Fibroblast of lung (primary cell): Measurements from ENCODE around the gene HSF5. TPM values are rescaled to one million over a fixed set of nuclear protein-coding genes. Genes with fewer than 3 reads are reported as not detected.
"Not testable (repeated sequence)": the region's sequence is repeated elsewhere in the genome, so short reads cannot be mapped to it uniquely, and the experiment has no call there.

Source experiments
- DNase-seq, 2 donors: peaks; one replicate each; pipeline versions ENCODE4 v3.0.0 to v3.0.0-alpha.2; 2010; ENCODE audit warnings: low read depth in 2 of 2
- H2AFZ ChIP-seq: 2 replicates; pipeline ENCODE4 v1.5.1; 2012; ENCODE audit warnings: low read length, control low read depth, inconsistent platforms
- H3K27ac ChIP-seq: 2 replicates; pipeline ENCODE4 v1.5.1; 2011; ENCODE audit warnings: low read length, control low read depth; ENCODE audit not compliant: insufficient read depth
- H3K27me3 ChIP-seq: 2 replicates; pipeline ENCODE4 v1.5.1; 2011; ENCODE audit warnings: mild to moderate bottlenecking, low read length; ENCODE audit not compliant: control insufficient read depth, insufficient read depth
- H3K36me3 ChIP-seq: 2 replicates; pipeline ENCODE4 v1.5.1; 2011; ENCODE audit warnings: low read length; ENCODE audit not compliant: control insufficient read depth, insufficient read depth
- H3K4me1 ChIP-seq: 2 replicates; pipeline ENCODE4 v1.5.1; 2011; ENCODE audit warnings: low read length; ENCODE audit not compliant: control insufficient read depth, insufficient read depth; ENCODE audit errors: extremely low read depth
- H3K4me2 ChIP-seq: 2 replicates; pipeline ENCODE4 v1.5.1; 2011; ENCODE audit warnings: low read length, control low read depth; ENCODE audit not compliant: insufficient read depth; ENCODE audit errors: extremely low read depth
- H3K4me3 ChIP-seq, 4 experiments: fragments of 200-600 bp in 1 of 4; sonication (generic) in 1 of 4; replicated peaks in 1 of 4; 2 replicates each; pipeline ENCODE4 v1.5.1; 2011 to 2016; ENCODE audit warnings: low read length in 4 of 4, low read depth in 3 of 4, mild to moderate bottlenecking in 3 of 4, control low read depth in 2 of 4, inconsistent platforms in 1 of 4, mixed read lengths in 1 of 4; ENCODE audit not compliant: insufficient read depth in 1 of 4; ENCODE audit errors: control extremely low read depth in 1 of 4
- H3K79me2 ChIP-seq: 2 replicates; pipeline ENCODE4 v1.5.1; 2012; ENCODE audit warnings: mild to moderate bottlenecking, low read length, inconsistent platforms; ENCODE audit not compliant: control insufficient read depth, insufficient read depth
- H3K9ac ChIP-seq: 2 replicates; pipeline ENCODE4 v1.5.1; 2011; ENCODE audit warnings: mild to moderate bottlenecking, low read length, control low read depth; ENCODE audit not compliant: insufficient read depth
- H3K9me3 ChIP-seq: 2 replicates; pipeline ENCODE4 v1.5.1; 2012; ENCODE audit warnings: low read depth, low read length; ENCODE audit not compliant: control insufficient read depth, insufficient read depth
- H4K20me1 ChIP-seq: 2 replicates; pipeline ENCODE4 v1.5.1; 2011; ENCODE audit warnings: low read length; ENCODE audit not compliant: control insufficient read depth, insufficient read depth; ENCODE audit errors: extremely low read depth
- CTCF ChIP-seq, 2 donors: IDR thresholded peaks in 1 of 2; conservative IDR thresholded peaks in 1 of 2; 1 replicate in 1 of 2; 2 replicates in 1 of 2; pipeline ENCODE4 v1.5.1; 2011 to 2012; ENCODE audit warnings: low read length in 2 of 2, control low read depth in 1 of 2, inconsistent platforms in 1 of 2, low read depth in 1 of 2, mild to moderate bottlenecking in 1 of 2
- EZH2 ChIP-seq: IDR thresholded peaks from 2 replicates; pipeline ENCODE4 v1.5.1; 2012; ENCODE audit warnings: low read length, control low read depth, mild to moderate bottlenecking; ENCODE audit errors: missing control alignments
- polyA plus RNA-seq, 2 donors: library from polyadenylated mRNA; depleted of rRNA in 1 of 2; stranded (reverse) in 1 of 2; unstranded in 1 of 2; fragments of >200 nt; gene quantifications; 2 replicates each; pipeline ENCODE4 v1.2.1, GENCODE V29; 2011 to 2012; ENCODE audit warnings: missing spikeins in 1 of 2
- total RNA-seq: library from RNA; depleted of rRNA; stranded (reverse); fragments of >200 nt; gene quantifications from 2 replicates; pipeline ENCODE4 v1.2.1, GENCODE V29; 2014

HSF5 gene
- total and polyA plus RNA-seq, 2 donors (not counting 1 experiment from before 2014, with no cell fraction given): under 0.01 TPM; not detected in 1

- no peak overlapping the region for H3K27ac ChIP-seq
- no peak overlapping the region for H3K4me3 ChIP-seq
- H4K20me1 ChIP-seq: no peaks in the 10 kb centered on the region
- H3K9ac ChIP-seq: no peak overlapping the region
- DNase-seq: no peak
- no peaks in the 10 kb centered on the region for H3K9me3 ChIP-seq
- H3K4me1 ChIP-seq: no peaks in the 10 kb centered on the region
- H3K79me2 ChIP-seq: no peaks in the 10 kb centered on the region
- peaks cover 25% of the 10 kb centered on the region for H3K36me3 ChIP-seq
- H3K27me3 ChIP-seq: no peaks in the 10 kb centered on the region
- TF ChIP-seq EZH2 (no peak), CTCF (conservative IDR thresholded peaks at IDR 0.05 in 1 of 2, IDR thresholded peaks at IDR 0.05 in 1 of 2; ENCODE audit: low read depth in 1 of 2, low read length in 2 of 2) (no peak)
- no peak overlapping the region for H3K4me2 ChIP-seq
- no peak overlapping the region for H2AFZ ChIP-seq
Measured at GRCh38 chr17:58503866-58504265, 15.7 kb upstream of the HSF5 start.

- H3K4me2 ChIP-seq, DNase-seq, H2AFZ ChIP-seq, H4K20me1 ChIP-seq, H3K9me3 ChIP-seq, H3K27ac ChIP-seq, H3K4me1 ChIP-seq, H3K4me3 ChIP-seq, H3K27me3 ChIP-seq, H3K79me2 ChIP-seq, H3K9ac ChIP-seq: not testable (repeated sequence)
- peaks cover 19% of the 10 kb centered on the region for H3K36me3 ChIP-seq
Measured at GRCh38 chr17:58503134-58503533, 14.9 kb upstream of the HSF5 start.

DNA sequence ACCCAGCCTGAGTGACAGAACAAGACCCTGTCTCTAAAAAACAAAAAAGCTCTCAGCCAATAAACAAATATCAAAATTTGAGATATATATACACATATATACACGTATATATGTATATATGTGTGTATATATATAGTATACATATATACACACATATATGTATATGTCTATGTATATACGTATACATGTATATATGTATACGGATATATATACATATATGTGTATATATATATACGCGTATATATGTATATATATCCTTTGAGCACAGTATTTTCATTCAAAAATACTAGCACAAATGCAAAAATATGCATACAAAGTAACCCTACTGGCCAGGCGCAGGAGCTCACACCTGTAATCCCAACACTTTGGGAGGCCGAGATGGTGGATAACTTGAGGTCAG lies 13.2 kb upstream of the HSF5 start:
- no peak overlapping the region for H3K4me3 ChIP-seq
- H3K79me2 ChIP-seq: no peaks in the 10 kb centered on the region
- DNase-seq: no peak
- TF ChIP-seq EZH2: no peak
- no peak for TF ChIP-seq CTCF (conservative IDR thresholded peaks at IDR 0.05 in 1 of 2, IDR thresholded peaks at IDR 0.05 in 1 of 2; ENCODE audit: low read depth in 1 of 2, low read length in 2 of 2)
- no peak overlapping the region for H2AFZ ChIP-seq
- H3K9me3 ChIP-seq: no peaks in the 10 kb centered on the region
- no peaks in the 10 kb centered on the region for H3K4me1 ChIP-seq
- H3K27me3 ChIP-seq: no peaks in the 10 kb centered on the region
- H4K20me1 ChIP-seq: no peaks in the 10 kb centered on the region
- no peak overlapping the region for H3K4me2 ChIP-seq
- H3K27ac ChIP-seq: no peak overlapping the region
- H3K9ac ChIP-seq: no peak overlapping the region
- peaks cover 14% of the 10 kb centered on the region for H3K36me3 ChIP-seq
